GM21390 (cell line): ENCODE results near the gene FTH1.
"Not testable (repeated sequence)": the region's sequence is repeated elsewhere in the genome, so short reads cannot be mapped to it uniquely, and the experiment has no call there.

Experiments used
- ATAC-seq: cut with Tn5 transposase; IDR thresholded peaks from one replicate; pipeline ENCODE4 v1.9.1; 2021; ENCODE audit not compliant: unreplicated experiment

FTH1 gene

GRCh38 chr11:61978703-61979661 lies 11.5 kb upstream of the FTH1 start:
- no peak for ATAC-seq

- no peak for ATAC-seq
These were observed 9.5 kb upstream of the FTH1 start for GRCh38 chr11:61976813-61977475.

- no peak for ATAC-seq
These were observed 9.0 kb upstream of the FTH1 start for GRCh38 chr11:61976420-61976800.

GRCh38 chr11:61975638-61976419 lies 8.4 kb upstream of the FTH1 start:
- ATAC-seq = no peak

- no peak for ATAC-seq
These were observed 7.6 kb upstream of the FTH1 start for GRCh38 chr11:61974766-61975631.

GRCh38 chr11:61973476-61974162 lies 6.2 kb upstream of the FTH1 start:
- ATAC-seq = no peak

GRCh38 chr11:61972672-61973475 lies 5.4 kb upstream of the FTH1 start:
- no peak for ATAC-seq

GRCh38 chr11:61972112-61972671 lies 4.8 kb upstream of the FTH1 start:
- no peak for ATAC-seq

GRCh38 chr11:61971248-61972111 lies 4.0 kb upstream of the FTH1 start:
- ATAC-seq = no peak

GRCh38 chr11:61969838-61970662 lies 2.6 kb upstream of the FTH1 start:
- no peak for ATAC-seq

GRCh38 chr11:61969391-61969758 lies 1.9 kb upstream of the FTH1 start:
- no peak for ATAC-seq

GRCh38 chr11:61968758-61969390 lies 1.4 kb upstream of the FTH1 start:
- no peak for ATAC-seq

- ATAC-seq = no peak
These were observed 707 bp upstream of the FTH1 start for GRCh38 chr11:61967924-61968757.

GRCh38 chr11:61966734-61967115 lies 709 bp downstream of the FTH1 start:
- ATAC-seq = no peak

- not testable (repeated sequence) for ATAC-seq
These were observed 2.7 kb downstream of the FTH1 start for GRCh38 chr11:61964666-61965271.
